Measurements from ENCODE around the gene SHC2. TPM values are rescaled to one million over a fixed set of nuclear protein-coding genes. Genes with fewer than 3 reads are reported as not detected.
"Not testable (repeated sequence)": the region's sequence is repeated elsewhere in the genome, so short reads cannot be mapped to it uniquely, and the experiment has no call there.

SHC2 gene
- total RNA-seq, 1 experiment from 2014 or later, result 2.4 TPM

DNA sequence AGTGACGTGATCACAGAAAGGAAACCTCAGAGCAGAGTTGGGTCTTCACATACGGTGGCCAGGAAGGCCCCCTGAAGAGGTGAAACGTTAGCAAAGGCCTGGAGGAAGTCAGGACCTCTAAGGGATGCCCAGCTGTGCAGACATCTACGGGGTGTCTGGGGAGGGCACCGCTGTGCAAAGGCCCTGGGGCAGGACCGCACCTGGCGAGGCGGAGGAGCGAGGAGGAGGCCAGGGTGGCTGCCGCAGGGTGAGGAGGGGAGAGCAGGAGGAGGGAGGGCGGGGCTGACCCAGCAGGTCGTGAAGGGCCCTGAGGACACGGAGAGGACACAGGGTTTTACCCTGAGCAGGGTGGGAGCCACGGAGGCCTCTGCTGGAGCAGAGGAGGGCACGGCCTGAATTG lies 23.7 kb upstream of the SHC2 start:
- Histone ChIP-seq H3K4me1 (peaks cover 1% of the 10 kb centered on the region; the same call in 1 of the 2 replicates), H3K27me3 (replicated peaks; ENCODE audit: control insufficient read depth, insufficient read depth, low read length) (no peaks in the 10 kb centered on the region), H3K9me3 (no peaks in the 10 kb centered on the region), H3K36me3 (ENCODE audit: control insufficient read depth, insufficient read depth, low read length) (no peaks in the 10 kb centered on the region), H3K4me3 (ENCODE audit: low read depth, low read length) (no peak overlapping the region)
- H3K27ac Mint-ChIP-seq (ENCODE audit: unreplicated experiment), result no peak overlapping the region
- H3K36me3 Mint-ChIP-seq (ENCODE audit: insufficient read depth, unreplicated experiment), result peaks cover 10% of the 10 kb centered on the region
- H3K27me3 Mint-ChIP-seq (ENCODE audit: insufficient read depth, unreplicated experiment), result no peaks in the 10 kb centered on the region
- POLR2A ChIA-PET, result no interaction called here
- CTCF ChIA-PET, result no interaction called here
- intact Hi-C loops (cut with micrococcal nuclease; ENCODE audit: unreplicated experiment), result no loop called here
- no TSS peak for BruUV-seq (replicated peaks)
- TF ChIP-seq, protein P1, sequence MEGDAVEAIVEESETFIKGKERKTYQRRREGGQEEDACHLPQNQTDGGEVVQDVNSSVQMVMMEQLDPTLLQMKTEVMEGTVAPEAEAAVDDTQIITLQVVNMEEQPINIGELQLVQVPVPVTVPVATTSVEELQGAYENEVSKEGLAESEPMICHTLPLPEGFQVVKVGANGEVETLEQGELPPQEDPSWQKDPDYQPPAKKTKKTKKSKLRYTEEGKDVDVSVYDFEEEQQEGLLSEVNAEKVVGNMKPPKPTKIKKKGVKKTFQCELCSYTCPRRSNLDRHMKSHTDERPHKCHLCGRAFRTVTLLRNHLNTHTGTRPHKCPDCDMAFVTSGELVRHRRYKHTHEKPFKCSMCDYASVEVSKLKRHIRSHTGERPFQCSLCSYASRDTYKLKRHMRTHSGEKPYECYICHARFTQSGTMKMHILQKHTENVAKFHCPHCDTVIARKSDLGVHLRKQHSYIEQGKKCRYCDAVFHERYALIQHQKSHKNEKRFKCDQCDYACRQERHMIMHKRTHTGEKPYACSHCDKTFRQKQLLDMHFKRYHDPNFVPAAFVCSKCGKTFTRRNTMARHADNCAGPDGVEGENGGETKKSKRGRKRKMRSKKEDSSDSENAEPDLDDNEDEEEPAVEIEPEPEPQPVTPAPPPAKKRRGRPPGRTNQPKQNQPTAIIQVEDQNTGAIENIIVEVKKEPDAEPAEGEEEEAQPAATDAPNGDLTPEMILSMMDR (IDR thresholded peaks at IDR 0.05; ENCODE audit: insufficient read depth in 1 of 2, low read depth in 1 of 2, low read length in 1 of 2, severe bottlenecking in 1 of 2, unreplicated experiment in 1 of 2), result no peak
- no peak for DNase-seq
- H3K4me3 Mint-ChIP-seq (ENCODE audit: unreplicated experiment), result no peak overlapping the region
- H3K9me3 Mint-ChIP-seq (ENCODE audit: unreplicated experiment), result peaks cover 22% of the 10 kb centered on the region
- no peaks in the 10 kb centered on the region for H3K4me1 Mint-ChIP-seq (ENCODE audit: low read depth, unreplicated experiment)

DNA sequence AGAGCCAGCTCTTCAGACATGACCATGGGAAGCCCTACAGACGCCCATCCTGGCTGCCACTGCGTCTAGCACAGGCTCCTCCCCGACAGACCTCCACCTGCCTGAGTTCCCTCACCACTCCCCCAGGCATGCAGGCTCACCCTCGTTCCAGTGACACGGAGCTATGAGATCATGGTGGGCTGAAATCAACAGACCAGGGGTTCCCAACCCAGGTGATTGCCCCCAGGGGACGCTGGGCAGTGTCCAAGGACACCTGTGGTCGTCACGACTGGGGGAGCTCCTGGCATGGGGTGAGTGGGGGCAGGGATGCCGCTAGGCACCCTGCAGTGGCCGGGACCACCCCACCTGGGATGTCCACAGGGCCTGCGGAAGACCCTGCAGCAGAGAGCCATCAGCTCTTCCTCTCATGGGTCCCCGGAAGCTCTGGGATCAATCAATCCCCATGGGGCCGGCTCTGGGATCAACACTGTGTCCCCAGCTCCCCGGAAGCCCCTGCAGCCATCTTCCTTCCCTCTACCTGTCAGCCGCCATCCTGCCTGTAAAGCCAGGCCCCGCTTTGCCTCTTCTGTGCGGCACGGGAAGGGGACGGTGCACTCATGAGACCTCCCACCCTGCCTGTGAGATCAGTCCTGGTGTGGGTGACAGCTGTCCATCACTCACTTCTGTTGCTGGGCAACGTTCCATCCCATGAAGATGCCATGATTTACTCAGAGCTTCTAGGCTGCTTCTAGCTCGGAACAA lies 22.7 kb upstream of the SHC2 start:
- no peaks in the 10 kb centered on the region for H3K9me3 ChIP-seq
- Mint-ChIP-seq H3K4me3 (ENCODE audit: unreplicated experiment) (no peak overlapping the region), H3K27me3 (ENCODE audit: insufficient read depth, unreplicated experiment) (no peaks in the 10 kb centered on the region), H3K27ac (ENCODE audit: unreplicated experiment) (no peak overlapping the region), H3K9me3 (ENCODE audit: unreplicated experiment) (peaks cover 22% of the 10 kb centered on the region), H3K36me3 (ENCODE audit: insufficient read depth, unreplicated experiment) (peaks cover 10% of the 10 kb centered on the region), H3K4me1 (ENCODE audit: low read depth, unreplicated experiment) (no peaks in the 10 kb centered on the region)
- no peak overlapping the region for H3K4me3 ChIP-seq (ENCODE audit: low read depth, low read length)
- H3K4me1 ChIP-seq, result no peaks in the 10 kb centered on the region
- no peaks in the 10 kb centered on the region for H3K27me3 ChIP-seq (replicated peaks; ENCODE audit: control insufficient read depth, insufficient read depth, low read length)
- intact Hi-C loops (cut with micrococcal nuclease; ENCODE audit: unreplicated experiment), result no loop called here
- TF ChIP-seq, protein P1 (IDR thresholded peaks at IDR 0.05; ENCODE audit: insufficient read depth in 1 of 2, low read depth in 1 of 2, low read length in 1 of 2, severe bottlenecking in 1 of 2, unreplicated experiment in 1 of 2), result no peak
- ChIA-PET POLR2A (interaction anchor here (0.6 kb wide), 1 partner anchor 50 kb away, joined by 3 read pairs; no protein-coding TSS in a partner anchor), CTCF (interaction anchor here (1.0 kb wide), 1 partner anchor 23 kb away, joined by 6 read pairs; no protein-coding TSS in a partner anchor)
- H3K36me3 ChIP-seq (ENCODE audit: control insufficient read depth, insufficient read depth, low read length), result no peaks in the 10 kb centered on the region
- DNase-seq, result no peak
- no TSS peak for BruUV-seq (replicated peaks)

DNA sequence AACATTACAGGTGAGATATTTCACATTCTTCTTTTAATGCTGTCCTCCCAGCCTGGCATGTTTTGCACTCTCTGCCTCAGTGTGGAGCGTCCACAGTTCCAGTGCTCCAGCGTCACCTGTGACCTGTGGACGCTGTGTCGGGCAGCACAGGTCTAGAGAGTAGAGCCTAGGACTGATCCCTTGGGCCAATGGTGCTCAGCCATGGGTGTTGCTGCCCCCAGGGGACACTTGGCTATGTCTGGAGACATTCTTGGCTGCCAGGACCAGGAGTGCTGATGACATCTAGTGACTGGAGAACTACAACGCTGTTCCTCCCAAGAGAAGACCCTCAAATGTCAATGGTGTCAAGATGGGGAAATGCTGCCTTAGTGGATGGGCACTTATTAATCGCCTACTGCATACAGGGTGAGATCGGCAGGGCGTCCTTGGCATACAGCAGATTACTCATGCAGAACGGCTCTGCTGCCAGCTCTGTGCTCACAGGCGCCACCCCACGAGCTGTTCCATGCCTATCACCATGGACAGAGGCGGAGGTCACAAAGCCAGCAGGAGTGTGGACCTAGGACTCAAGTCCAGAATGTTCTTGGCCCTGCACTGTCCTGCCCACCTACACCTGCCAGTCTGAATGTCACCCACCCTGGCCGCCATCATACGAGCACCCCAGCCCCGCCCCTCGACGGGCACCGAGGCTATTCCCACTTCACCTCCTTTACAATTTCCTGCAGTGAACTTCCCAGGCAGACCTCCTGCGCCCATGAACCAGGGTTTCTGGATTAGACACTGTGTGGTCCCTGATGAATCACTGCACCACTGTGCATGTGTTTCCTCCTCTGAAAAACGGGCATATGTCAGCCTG lies 21.6 kb upstream of the SHC2 start:
- no TSS peak for BruUV-seq (replicated peaks)
- POLR2A ChIA-PET, result no interaction called here
- no peaks in the 10 kb centered on the region for H3K4me1 Mint-ChIP-seq (ENCODE audit: low read depth, unreplicated experiment)
- peaks cover 10% of the 10 kb centered on the region for H3K36me3 Mint-ChIP-seq (ENCODE audit: insufficient read depth, unreplicated experiment)
- no peak for DNase-seq
- H3K4me1 ChIP-seq, result no peaks in the 10 kb centered on the region
- no peaks in the 10 kb centered on the region for H3K27me3 ChIP-seq (replicated peaks; ENCODE audit: control insufficient read depth, insufficient read depth, low read length)
- H3K4me3 Mint-ChIP-seq (ENCODE audit: unreplicated experiment), result no peak overlapping the region
- no peaks in the 10 kb centered on the region for H3K27me3 Mint-ChIP-seq (ENCODE audit: insufficient read depth, unreplicated experiment)
- no peaks in the 10 kb centered on the region for H3K9me3 ChIP-seq
- CTCF ChIA-PET, result no interaction called here
- TF ChIP-seq, protein P1 (IDR thresholded peaks at IDR 0.05; ENCODE audit: insufficient read depth in 1 of 2, low read depth in 1 of 2, low read length in 1 of 2, severe bottlenecking in 1 of 2, unreplicated experiment in 1 of 2), result no peak
- no peaks in the 10 kb centered on the region for H3K36me3 ChIP-seq (ENCODE audit: control insufficient read depth, insufficient read depth, low read length)
- intact Hi-C loops (cut with micrococcal nuclease; ENCODE audit: unreplicated experiment), result no loop called here
- H3K27ac Mint-ChIP-seq (ENCODE audit: unreplicated experiment), result no peak overlapping the region
- H3K4me3 ChIP-seq (ENCODE audit: low read depth, low read length), result no peak overlapping the region
- H3K9me3 Mint-ChIP-seq (ENCODE audit: unreplicated experiment), result peaks cover 22% of the 10 kb centered on the region

DNA sequence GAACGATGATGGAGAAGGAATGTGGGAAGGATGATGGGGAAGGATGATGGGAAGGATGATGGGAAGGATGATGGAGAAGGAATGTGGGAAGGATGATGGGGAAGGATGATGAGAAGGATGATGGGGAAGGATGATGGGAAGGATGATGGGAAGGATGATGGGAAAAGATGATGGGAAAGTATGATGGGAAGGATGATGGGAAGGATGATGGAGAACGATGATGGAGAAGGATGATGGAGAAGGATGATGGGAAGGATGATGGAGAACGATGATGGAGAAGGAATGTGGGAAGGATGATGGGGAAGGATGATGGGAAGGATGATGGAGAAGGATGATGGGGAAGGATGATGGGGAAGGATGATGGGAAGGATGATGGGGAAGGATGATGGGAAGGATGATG lies 20.3 kb upstream of the SHC2 start:
- peak overlapping the region; percentile 20 for H3K27ac Mint-ChIP-seq (ENCODE audit: unreplicated experiment)
- H3K4me1 ChIP-seq; POLR2A ChIA-PET; H3K4me3 Mint-ChIP-seq (ENCODE audit: unreplicated experiment); H3K27me3 Mint-ChIP-seq (ENCODE audit: insufficient read depth, unreplicated experiment); H3K4me3 ChIP-seq (ENCODE audit: low read depth, low read length); H3K36me3 ChIP-seq (ENCODE audit: control insufficient read depth, insufficient read depth, low read length); DNase-seq; H3K4me1 Mint-ChIP-seq (ENCODE audit: low read depth, unreplicated experiment); intact Hi-C loops (cut with micrococcal nuclease; ENCODE audit: unreplicated experiment); H3K27me3 ChIP-seq (replicated peaks; ENCODE audit: control insufficient read depth, insufficient read depth, low read length); H3K9me3 ChIP-seq; BruUV-seq (replicated peaks); CTCF ChIA-PET: not testable (repeated sequence)
- peaks cover 10% of the 10 kb centered on the region for H3K36me3 Mint-ChIP-seq (ENCODE audit: insufficient read depth, unreplicated experiment)
- peaks cover 22% of the 10 kb centered on the region for H3K9me3 Mint-ChIP-seq (ENCODE audit: unreplicated experiment)
